Right lobe of liver (tissue), 4 donors: ENCODE data around the gene SLC1A3.

Source experiments
- POLR2A ChIP-seq: fragments of 450-650 bp; IDR thresholded peaks from one replicate; pipeline ENCODE4 v1.6.1; 2017; ENCODE audit warnings: antibody characterized with exemption, mild to moderate bottlenecking
- TF ChIP-seq, protein P1 (sequence below), 4 donors: fragments of 200-600 bp in 3 of 4; fragments of 450-650 bp in 1 of 4; IDR thresholded peaks; one replicate each; pipeline versions ENCODE4 v1.5.1 to v1.8.0; 2016 to 2022; ENCODE audit warnings: antibody characterized with exemption in 4 of 4, mild to moderate bottlenecking in 2 of 4
- donor health status: DM: no; HTN: no; CAD: no.
- donor health status: DM: no; HTN: no; CAD: no.
- donor health status: DM: no; HTN: yes; CAD: no.

DNA sequence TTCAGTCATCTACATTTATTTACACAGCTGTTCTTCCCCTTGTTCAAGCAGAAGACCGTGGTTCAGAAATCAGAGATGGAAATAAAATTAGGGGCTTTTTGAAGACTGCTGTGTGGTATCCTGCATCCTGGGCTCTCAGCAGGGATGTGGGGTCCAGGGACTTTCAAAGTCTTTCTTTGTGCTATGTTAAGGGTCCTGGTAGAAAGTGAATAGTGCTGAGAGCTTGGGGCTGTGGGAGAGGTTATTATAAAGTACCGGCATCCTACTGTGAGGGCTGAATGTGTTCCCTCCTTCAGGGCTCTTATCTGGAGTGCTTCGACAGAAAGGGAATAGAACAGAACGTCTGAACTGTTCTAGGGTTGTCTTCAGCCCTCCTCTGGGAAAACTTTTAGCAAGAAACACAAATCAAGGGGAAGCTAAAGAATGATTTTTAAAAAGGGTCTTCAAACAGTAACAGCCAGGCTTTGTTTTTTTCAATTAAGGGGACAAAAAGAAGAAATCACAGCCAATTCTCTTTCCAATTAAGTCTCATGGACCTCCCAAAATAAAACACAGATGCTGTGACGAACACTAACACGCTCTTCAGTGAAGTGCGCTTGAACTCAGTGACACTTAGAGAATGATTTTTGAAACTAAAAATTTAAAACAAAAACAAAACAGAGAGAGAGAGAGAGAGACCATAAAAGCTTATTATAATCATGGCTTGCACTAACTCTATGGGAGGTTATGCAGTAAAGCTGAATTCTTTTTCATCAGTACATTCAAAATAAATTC, 15.7 kb upstream of the SLC1A3 start:
- no peak for TF ChIP-seq POLR2A
- TF ChIP-seq, protein P1, sequence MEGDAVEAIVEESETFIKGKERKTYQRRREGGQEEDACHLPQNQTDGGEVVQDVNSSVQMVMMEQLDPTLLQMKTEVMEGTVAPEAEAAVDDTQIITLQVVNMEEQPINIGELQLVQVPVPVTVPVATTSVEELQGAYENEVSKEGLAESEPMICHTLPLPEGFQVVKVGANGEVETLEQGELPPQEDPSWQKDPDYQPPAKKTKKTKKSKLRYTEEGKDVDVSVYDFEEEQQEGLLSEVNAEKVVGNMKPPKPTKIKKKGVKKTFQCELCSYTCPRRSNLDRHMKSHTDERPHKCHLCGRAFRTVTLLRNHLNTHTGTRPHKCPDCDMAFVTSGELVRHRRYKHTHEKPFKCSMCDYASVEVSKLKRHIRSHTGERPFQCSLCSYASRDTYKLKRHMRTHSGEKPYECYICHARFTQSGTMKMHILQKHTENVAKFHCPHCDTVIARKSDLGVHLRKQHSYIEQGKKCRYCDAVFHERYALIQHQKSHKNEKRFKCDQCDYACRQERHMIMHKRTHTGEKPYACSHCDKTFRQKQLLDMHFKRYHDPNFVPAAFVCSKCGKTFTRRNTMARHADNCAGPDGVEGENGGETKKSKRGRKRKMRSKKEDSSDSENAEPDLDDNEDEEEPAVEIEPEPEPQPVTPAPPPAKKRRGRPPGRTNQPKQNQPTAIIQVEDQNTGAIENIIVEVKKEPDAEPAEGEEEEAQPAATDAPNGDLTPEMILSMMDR (IDR thresholded peaks at IDR 0.05) = no peak
